Stimulated activated CD4-positive, alpha-beta T cell treated with anti-CD3 and anti-CD28 coated beads, Interleukin-12 subunit alpha, Interleukin-12 subunit beta, amount 100 ng/mL, for 24 hours (primary cell): Measurements from ENCODE around the gene PCNX1.

ENCODE experiments used
- DNase-seq, 2 experiments: peaks; one replicate each; pipeline ENCODE4 v3.0.0-alpha.2; 2020; ENCODE audit warnings: low read depth in 2 of 2

Gene PCNX1

GRCh38 chr14:71150737-71151136 lies 243.5 kb downstream of the PCNX1 start:
- no peak for DNase-seq

- DNase-seq = no peak
Measured at GRCh38 chr14:71155743-71156142, 248.5 kb downstream of the PCNX1 start.

- DNase-seq = no peak
Measured at GRCh38 chr14:71163050-71163841, 256.0 kb downstream of the PCNX1 start.

GRCh38 chr14:71163842-71164629 lies 256.8 kb downstream of the PCNX1 start:
- DNase-seq = no peak
